ENCODE data around the gene ABHD12. TPM values are rescaled to one million over a fixed set of nuclear protein-coding genes. Genes with fewer than 3 reads are reported as not detected.

ABHD12 gene
- total RNA-seq, 1 experiment from 2014 or later, result 60.1 TPM

GRCh38 chr20:25328954-25329498 lies 61.6 kb downstream of the ABHD12 start:
- no peaks in the 10 kb centered on the region for H3F3A ChIP-seq (ENCODE audit: insufficient read depth, low read depth)
- no peaks in the 10 kb centered on the region for H3K9me2 ChIP-seq (ENCODE audit: insufficient read depth)
- H3K79me2 ChIP-seq (ENCODE audit: low read depth), result no peaks in the 10 kb centered on the region
- H3K4me2 ChIP-seq, result no peak overlapping the region
- no peak overlapping the region for H2AFZ ChIP-seq
- no peaks in the 10 kb centered on the region for H3K9me3 ChIP-seq (ENCODE audit: insufficient read depth, low read depth)
- no peak for DNase-seq
- no peaks in the 10 kb centered on the region for H3K27me3 ChIP-seq (ENCODE audit: insufficient read depth, low read depth)
- H3K36me3 ChIP-seq (ENCODE audit: low read depth), result no peaks in the 10 kb centered on the region
- no peaks in the 10 kb centered on the region for H4K20me1 ChIP-seq (ENCODE audit: insufficient read depth)
- TF ChIP-seq CTCF (conservative IDR thresholded peaks at IDR 0.05) (no peak), EZH2 (IDR thresholded peaks at IDR 0.05; ENCODE audit: low read depth) (no peak)
- POLR2A ChIA-PET (ENCODE audit: unreplicated experiment), result no interaction called here
- intact Hi-C loops (cut with micrococcal nuclease; ENCODE audit: unreplicated experiment), result no loop called here
- no peak overlapping the region for H3K27ac ChIP-seq
- no peaks in the 10 kb centered on the region for H3K4me1 ChIP-seq (replicated peaks; ENCODE audit: insufficient read depth)
- CTCF ChIA-PET, result no interaction called here
- H3K4me3 ChIP-seq, result no peak overlapping the region
- BruUV-seq (replicated peaks), result no TSS peak

- H3K9me2 ChIP-seq (ENCODE audit: insufficient read depth), result no peaks in the 10 kb centered on the region
- CTCF ChIA-PET, result no interaction called here
- intact Hi-C loops (cut with micrococcal nuclease; ENCODE audit: unreplicated experiment), result no loop called here
Observed at GRCh38 chr20:25327521-25328235, 63.0 kb downstream of the ABHD12 start.

DNA sequence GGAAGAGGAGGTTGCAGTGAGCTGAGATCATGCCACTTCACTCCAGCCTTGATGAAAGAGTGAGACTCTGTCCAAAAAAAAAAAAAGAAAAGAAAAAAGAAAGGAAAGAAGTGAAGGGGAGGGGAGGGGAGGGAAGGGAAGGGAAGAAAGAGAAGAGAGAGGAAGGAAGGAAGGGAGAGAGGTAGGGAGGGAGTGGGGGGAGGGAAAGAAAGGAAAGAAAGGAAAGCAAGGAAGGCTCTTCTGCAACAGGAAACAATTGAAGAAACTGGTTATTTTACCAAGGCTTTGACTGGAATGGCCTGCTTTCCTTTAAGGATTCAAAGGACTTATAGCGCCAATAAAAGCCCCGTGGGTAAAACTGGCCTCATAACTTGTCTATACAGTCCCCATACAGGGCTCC lies 64.6 kb downstream of the ABHD12 start:
- intact Hi-C loops (cut with micrococcal nuclease; ENCODE audit: unreplicated experiment), result no loop called here
- no peak overlapping the region for H3K27ac ChIP-seq
- no TSS peak for BruUV-seq (replicated peaks)

More at GRCh38 chr20:25327521-25328235, 63.0 kb downstream of the ABHD12 start:
- H3K4me1 ChIP-seq (replicated peaks; ENCODE audit: insufficient read depth), result no peaks in the 10 kb centered on the region
- BruUV-seq (replicated peaks), result no TSS peak
- H3K27me3 ChIP-seq (ENCODE audit: insufficient read depth, low read depth), result no peaks in the 10 kb centered on the region
- H3F3A ChIP-seq (ENCODE audit: insufficient read depth, low read depth), result no peaks in the 10 kb centered on the region
- H2AFZ ChIP-seq, result no peak overlapping the region
- no peak overlapping the region for H3K4me2 ChIP-seq
- H3K9me3 ChIP-seq (ENCODE audit: insufficient read depth, low read depth), result no peaks in the 10 kb centered on the region
- no peaks in the 10 kb centered on the region for H3K36me3 ChIP-seq (ENCODE audit: low read depth)
- H3K4me3 ChIP-seq, result no peak overlapping the region
- TF ChIP-seq CTCF (conservative IDR thresholded peaks at IDR 0.05) (no peak), EZH2 (IDR thresholded peaks at IDR 0.05; ENCODE audit: low read depth) (no peak)
- H3K79me2 ChIP-seq (ENCODE audit: low read depth), result no peaks in the 10 kb centered on the region
- no peak for DNase-seq
- no peaks in the 10 kb centered on the region for H4K20me1 ChIP-seq (ENCODE audit: insufficient read depth)
- H3K27ac ChIP-seq, result no peak overlapping the region
- POLR2A ChIA-PET (ENCODE audit: unreplicated experiment), result no interaction called here

More for the DNA sequence above, 64.6 kb downstream of the ABHD12 start:
- Histone ChIP-seq H2AFZ (no peak overlapping the region), H3K9me3 (ENCODE audit: insufficient read depth, low read depth) (no peaks in the 10 kb centered on the region), H3K4me3 (no peak overlapping the region), H3K36me3 (ENCODE audit: low read depth) (no peaks in the 10 kb centered on the region), H4K20me1 (ENCODE audit: insufficient read depth) (no peaks in the 10 kb centered on the region), H3K9me2 (ENCODE audit: insufficient read depth) (no peaks in the 10 kb centered on the region), H3K4me2 (no peak overlapping the region), H3K27me3 (ENCODE audit: insufficient read depth, low read depth) (no peaks in the 10 kb centered on the region), H3K4me1 (replicated peaks; ENCODE audit: insufficient read depth) (no peaks in the 10 kb centered on the region), H3K79me2 (ENCODE audit: low read depth) (no peaks in the 10 kb centered on the region), H3F3A (ENCODE audit: insufficient read depth, low read depth) (no peaks in the 10 kb centered on the region)
- no peak for DNase-seq
- ChIA-PET CTCF (no interaction called here), POLR2A (ENCODE audit: unreplicated experiment) (no interaction called here)
- no peak for TF ChIP-seq CTCF (conservative IDR thresholded peaks at IDR 0.05)
- no peak for TF ChIP-seq EZH2 (IDR thresholded peaks at IDR 0.05; ENCODE audit: low read depth)

Measured in PC-9 (cell line).